Endothelial cell of umbilical vein (primary cell): Measurements from ENCODE around the gene CPXM2. TPM values are rescaled to one million over a fixed set of nuclear protein-coding genes. Genes with fewer than 3 reads are reported as not detected.

ENCODE experiments used
- BruUV-seq: library from RNA; stranded (reverse); fragments of 400-500 nt; replicated peaks from 2 replicates; lab custom pipeline; 2021; lab: Mats Ljungman, UMichigan
- CTCF ChIA-PET: fragments of 300-600, 350-600 bp; sonication (Branson Sonifier 250); formaldehyde crosslinking; loops from one replicate; lab custom pipeline; 2021; ENCODE audit warnings: antibody characterized with exemption, inconsistent platforms; lab: Charles Lee
- POLR2A ChIA-PET: fragments of 300-600, 350-600 bp; sonication (Branson Sonifier 250); formaldehyde crosslinking; loops from one replicate; lab custom pipeline; 2021; ENCODE audit warnings: antibody characterized with exemption, inconsistent platforms; lab: Charles Lee
- DNase-seq: peaks from one replicate; pipeline ENCODE4 v3.0.0-alpha.2; 2011; ENCODE audit warnings: low read depth, low spot score
- FAIRE-seq: peaks from 2 replicates; lab custom pipeline; 2011; peaks lifted over from hg19 to GRCh38; lab: Jason Lieb, UNC
- H2AFZ ChIP-seq: 2 replicates; pipeline ENCODE4 v1.6.0; 2012; ENCODE audit warnings: low read depth, low read length, control low read depth, inconsistent platforms
- H3K27ac ChIP-seq: 2 replicates; pipeline ENCODE4 v1.5.1; 2011; ENCODE audit warnings: low read depth, mild to moderate bottlenecking, control low read depth, low read length, moderate library complexity; ENCODE audit not compliant: insufficient read depth
- H3K27me3 ChIP-seq, 2 experiments: 2 replicates each; pipeline versions ENCODE4 v1.6.0 to v1.6.1; 2011; ENCODE audit warnings: low read length in 2 of 2, mixed read lengths in 1 of 2; ENCODE audit not compliant: control insufficient read depth in 2 of 2, insufficient read depth in 2 of 2
- H3K36me3 ChIP-seq, 2 experiments: 2 replicates in 1 of 2; 3 replicates in 1 of 2; pipeline ENCODE4 v1.5.1; 2011; ENCODE audit warnings: low read length in 2 of 2, mild to moderate bottlenecking in 1 of 2, moderate library complexity in 1 of 2; ENCODE audit not compliant: control insufficient read depth in 2 of 2, insufficient read depth in 2 of 2; ENCODE audit errors: extremely low read depth in 1 of 2
- H3K4me1 ChIP-seq: 3 replicates; pipeline ENCODE4 v1.5.1; 2011; ENCODE audit warnings: mild to moderate bottlenecking, low read length; ENCODE audit not compliant: control insufficient read depth, insufficient read depth; ENCODE audit errors: extremely low read depth
- H3K4me2 ChIP-seq: 2 replicates; pipeline ENCODE4 v1.6.1; 2011; ENCODE audit warnings: low read length, control low read depth, mixed read lengths; ENCODE audit not compliant: insufficient read depth
- H3K4me3 ChIP-seq, 3 experiments: fragments of 200-600 bp in 1 of 3; sonication (generic), shearing (Covaris generic) in 1 of 3; replicated peaks in 1 of 3; 2 replicates each; pipeline ENCODE4 v1.5.1; 2011 to 2016; ENCODE audit warnings: control low read depth in 3 of 3, low read length in 3 of 3, mild to moderate bottlenecking in 2 of 3, inconsistent platforms in 1 of 3, low read depth in 1 of 3, moderate library complexity in 1 of 3; ENCODE audit not compliant: insufficient read depth in 1 of 3
- H3K79me2 ChIP-seq: 2 replicates; pipeline ENCODE4 v1.6.0; 2012; ENCODE audit warnings: low read length, inconsistent platforms; ENCODE audit not compliant: control insufficient read depth, insufficient read depth
- H3K9ac ChIP-seq: replicated peaks from 2 replicates; pipeline ENCODE3; 2011; ENCODE audit warnings: low read length, control low read depth; ENCODE audit not compliant: insufficient read depth; ENCODE audit errors: extremely low read depth
- H3K9me1 ChIP-seq: replicated peaks from 3 replicates; pipeline ENCODE4 v1.6.0; 2011; ENCODE audit warnings: mild to moderate bottlenecking, low read length; ENCODE audit not compliant: control insufficient read depth, insufficient read depth; ENCODE audit errors: extremely low read depth
- H3K9me3 ChIP-seq: replicated peaks from 2 replicates; pipeline ENCODE4 v1.5.1; 2012; ENCODE audit warnings: low read length, inconsistent platforms; ENCODE audit not compliant: control insufficient read depth, insufficient read depth
- H4K20me1 ChIP-seq: replicated peaks from 2 replicates; pipeline ENCODE3; 2011; ENCODE audit warnings: mild to moderate bottlenecking, low read length; ENCODE audit not compliant: control insufficient read depth, insufficient read depth; ENCODE audit errors: extremely low read depth
- GATA2 ChIP-seq: IDR thresholded peaks from 2 replicates; pipeline ENCODE4 v1.7.0; 2011; ENCODE audit warnings: low read depth, mild to moderate bottlenecking, moderate library complexity, mixed read lengths, low read length; ENCODE audit not compliant: insufficient read length, insufficient read depth
- JUN ChIP-seq: IDR thresholded peaks from 2 replicates; pipeline ENCODE4 v1.6.1; 2011; ENCODE audit warnings: borderline replicate concordance, low read depth; ENCODE audit not compliant: insufficient read length, insufficient read depth
- MYC ChIP-seq: IDR thresholded peaks from one replicate; pipeline ENCODE4 v1.6.1; 2011; ENCODE audit warnings: mild to moderate bottlenecking, low read depth, low read length
- POLR2A ChIP-seq: IDR thresholded peaks from 2 replicates; pipeline ENCODE4 v1.6.1; 2012; ENCODE audit warnings: low read depth, mild to moderate bottlenecking, control low read depth, low read length
- dilution Hi-C: fragments of 300-500 bp; cut with MboI; formaldehyde crosslinking; loops from one replicate; pipeline ENCODE4 v1.15.0; 2019; ENCODE audit warnings: low sequenced_read_pairs; ENCODE audit not compliant: extremely low pct_ligation_motif_present
- intact Hi-C: fragments of 100-400 bp; cut with micrococcal nuclease; formaldehyde crosslinking; loops from one replicate; pipeline ENCODE4 v1.10.0; 2022
- polyA plus RNA-seq, 4 experiments: library from polyadenylated mRNA; depleted of rRNA in 3 of 4; stranded (reverse) in 3 of 4; unstranded in 1 of 4; fragments of >200 nt; gene quantifications; 2 replicates each; pipeline versions ENCODE4 v1.2.1 to v1.2.3, GENCODE V29; 2011 to 2012; ENCODE audit warnings: missing spikeins in 1 of 4
- total RNA-seq: library from RNA; stranded (reverse); gene quantifications from 2 replicates; pipeline ENCODE4 v1.2.3, GENCODE V29; 2021
- TF ChIP-seq, protein P1 (sequence below): IDR thresholded peaks from 2 replicates; pipeline ENCODE4 v1.6.1; 2011; ENCODE audit not compliant: insufficient read depth, insufficient read length
- TF ChIP-seq, protein P2 (sequence below), 2 donors: IDR thresholded peaks; 1 replicate in 1 of 2; 2 replicates in 1 of 2; pipeline ENCODE4 v1.5.1; 2011; ENCODE audit warnings: low read length in 2 of 2, mild to moderate bottlenecking in 2 of 2, moderate library complexity in 2 of 2, control low read depth in 1 of 2, inconsistent platforms in 1 of 2, low read depth in 1 of 2; ENCODE audit not compliant: insufficient read depth in 1 of 2; ENCODE audit errors: extremely low read depth in 1 of 2

CPXM2 gene
- total and polyA plus RNA-seq, 2 donors (not counting 3 experiments of a cell fraction or from before 2014, with no cell fraction given), result 1.8 to 2.7 TPM

DNA sequence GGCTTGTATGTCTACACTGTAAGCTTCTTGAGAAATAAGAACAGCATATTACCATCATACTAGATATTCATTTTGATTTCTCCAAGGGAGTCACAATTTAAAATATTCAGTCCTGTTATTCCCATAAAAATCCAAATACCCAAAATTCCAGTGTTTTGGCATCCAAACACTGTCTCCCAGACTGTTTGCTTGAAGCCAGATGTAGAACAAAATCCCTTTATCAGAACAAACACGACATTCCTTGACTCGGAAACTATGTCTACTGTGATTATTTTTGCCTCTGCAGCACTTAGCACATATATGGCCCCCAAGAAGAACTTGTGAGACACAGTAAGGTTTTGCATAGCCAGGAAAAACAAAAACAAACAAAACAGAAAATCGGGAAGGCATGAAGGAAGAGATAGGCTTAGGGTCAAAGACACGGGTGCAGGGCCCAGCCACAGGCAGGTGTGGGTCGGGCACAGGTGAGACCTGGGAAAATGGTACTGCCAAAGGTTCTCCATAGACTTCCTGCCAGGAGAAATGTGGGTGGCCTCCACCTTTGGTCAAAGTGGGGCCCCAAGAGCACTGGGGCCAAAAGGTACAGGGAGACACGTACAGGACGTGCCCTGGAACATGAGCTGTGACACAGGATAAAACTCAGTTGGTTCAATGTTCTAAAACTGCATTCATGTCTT, 36.5 kb downstream of the CPXM2 start:
- dilution Hi-C loops, result no loop called here
- H3K4me3 ChIP-seq, result no peak overlapping the region
- H3K9me3 ChIP-seq, result no peaks in the 10 kb centered on the region
- H3K79me2 ChIP-seq, result no peaks in the 10 kb centered on the region
- CTCF ChIA-PET, result interaction anchor here (1.1 kb wide), 1 partner anchor 10 kb away, joined by 4 read pairs; no protein-coding TSS in a partner anchor
- no peaks in the 10 kb centered on the region for H3K27me3 ChIP-seq
- FAIRE-seq (no peak), DNase-seq (no peak)
- no peak overlapping the region for H3K4me2 ChIP-seq
- no TSS peak for BruUV-seq
- no peak overlapping the region for H2AFZ ChIP-seq
- no peaks in the 10 kb centered on the region for H4K20me1 ChIP-seq
- H3K9me1 ChIP-seq, result no peaks in the 10 kb centered on the region
- POLR2A ChIA-PET, result no interaction called here
- no peak overlapping the region for H3K9ac ChIP-seq
- H3K36me3 ChIP-seq, result no peaks in the 10 kb centered on the region
- H3K27ac ChIP-seq, result no peak overlapping the region
- TF ChIP-seq JUN (no peak), POLR2A (no peak), MYC (no peak), GATA2 (no peak)
- TF ChIP-seq, protein P1, sequence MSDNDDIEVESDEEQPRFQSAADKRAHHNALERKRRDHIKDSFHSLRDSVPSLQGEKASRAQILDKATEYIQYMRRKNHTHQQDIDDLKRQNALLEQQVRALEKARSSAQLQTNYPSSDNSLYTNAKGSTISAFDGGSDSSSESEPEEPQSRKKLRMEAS, result no peak
- TF ChIP-seq, protein P2, sequence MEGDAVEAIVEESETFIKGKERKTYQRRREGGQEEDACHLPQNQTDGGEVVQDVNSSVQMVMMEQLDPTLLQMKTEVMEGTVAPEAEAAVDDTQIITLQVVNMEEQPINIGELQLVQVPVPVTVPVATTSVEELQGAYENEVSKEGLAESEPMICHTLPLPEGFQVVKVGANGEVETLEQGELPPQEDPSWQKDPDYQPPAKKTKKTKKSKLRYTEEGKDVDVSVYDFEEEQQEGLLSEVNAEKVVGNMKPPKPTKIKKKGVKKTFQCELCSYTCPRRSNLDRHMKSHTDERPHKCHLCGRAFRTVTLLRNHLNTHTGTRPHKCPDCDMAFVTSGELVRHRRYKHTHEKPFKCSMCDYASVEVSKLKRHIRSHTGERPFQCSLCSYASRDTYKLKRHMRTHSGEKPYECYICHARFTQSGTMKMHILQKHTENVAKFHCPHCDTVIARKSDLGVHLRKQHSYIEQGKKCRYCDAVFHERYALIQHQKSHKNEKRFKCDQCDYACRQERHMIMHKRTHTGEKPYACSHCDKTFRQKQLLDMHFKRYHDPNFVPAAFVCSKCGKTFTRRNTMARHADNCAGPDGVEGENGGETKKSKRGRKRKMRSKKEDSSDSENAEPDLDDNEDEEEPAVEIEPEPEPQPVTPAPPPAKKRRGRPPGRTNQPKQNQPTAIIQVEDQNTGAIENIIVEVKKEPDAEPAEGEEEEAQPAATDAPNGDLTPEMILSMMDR (IDR thresholded peaks at IDR 0.05; ENCODE audit: extremely low read depth in 1 of 2, insufficient read depth in 1 of 2, low read depth in 1 of 2, low read length in 2 of 2), result no peak
- intact Hi-C loops, result no loop called here
- no peaks in the 10 kb centered on the region for H3K4me1 ChIP-seq
